WI38 (cell line): ENCODE measurements around the gene LRP6.

Experiments used
- H3K4me3 ChIP-seq: 2 replicates; pipeline ENCODE4 v1.5.1; 2011; ENCODE audit warnings: low read depth, mild to moderate bottlenecking, control low read depth, low read length
- CTCF ChIP-seq: IDR thresholded peaks from 2 replicates; pipeline ENCODE4 v1.5.1; 2012; ENCODE audit warnings: low read depth, mild to moderate bottlenecking, control low read depth, low read length

Gene LRP6

GRCh38 chr12:12214201-12214600 is 52.6 kb downstream of the LRP6 start:
- TF ChIP-seq CTCF = no peak
- no peak overlapping the region for H3K4me3 ChIP-seq

- no peak for TF ChIP-seq CTCF
- no peak overlapping the region for H3K4me3 ChIP-seq
Observed at GRCh38 chr12:12212769-12213168, 54.1 kb downstream of the LRP6 start.

- H3K4me3 ChIP-seq = no peak overlapping the region
- no peak for TF ChIP-seq CTCF
Observed at GRCh38 chr12:12210983-12211382, 55.9 kb downstream of the LRP6 start.

GRCh38 chr12:12210416-12210815 is 56.4 kb downstream of the LRP6 start:
- TF ChIP-seq CTCF = no peak
- H3K4me3 ChIP-seq = no peak overlapping the region

GRCh38 chr12:12209675-12210074 is 57.2 kb downstream of the LRP6 start:
- no peak overlapping the region for H3K4me3 ChIP-seq
- no peak for TF ChIP-seq CTCF

- no peak for TF ChIP-seq CTCF
- no peak overlapping the region for H3K4me3 ChIP-seq
Observed at GRCh38 chr12:12209043-12209442, 57.8 kb downstream of the LRP6 start.

- no peak overlapping the region for H3K4me3 ChIP-seq
- TF ChIP-seq CTCF = no peak
Observed at GRCh38 chr12:12207746-12208145, 59.1 kb downstream of the LRP6 start.
